SKM-1 treated with dmso at 0.1 percent for 144 hours (cell line): ENCODE data around the gene NFYC.

Experiments used
- DNase-seq: peaks from one replicate; lab custom pipeline; 2025; ENCODE audit not compliant: unreplicated experiment; lab: John Stamatoyannopoulos, UW

NFYC gene

GRCh38 chr1:40734882-40735628 lies 43.6 kb downstream of the NFYC start:
- no peak for DNase-seq

DNA sequence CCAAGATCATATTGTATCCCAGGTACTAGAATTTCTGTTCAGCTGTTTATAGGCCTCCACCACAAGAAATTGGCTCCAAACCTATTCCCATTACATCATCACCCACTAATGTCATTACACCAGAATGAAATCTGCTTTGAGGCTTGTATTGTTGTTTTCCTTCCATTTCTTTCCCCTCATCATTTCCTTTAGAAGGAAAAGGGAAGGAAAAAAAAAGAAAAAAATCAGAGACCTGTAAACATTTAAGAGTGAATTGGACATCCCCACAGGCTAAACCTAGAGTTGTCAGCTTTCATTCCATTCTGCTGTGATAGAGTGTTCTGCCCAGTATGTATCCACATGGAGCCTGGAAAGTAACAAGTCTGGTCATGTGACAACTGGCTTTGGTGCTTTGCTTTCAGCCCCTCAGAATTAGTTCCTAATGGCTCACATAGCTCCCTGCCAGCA lies 44.6 kb downstream of the NFYC start:
- DNase-seq, result no peak

- DNase-seq, result no peak
Observed at GRCh38 chr1:40738831-40739230, 47.3 kb downstream of the NFYC start.

GRCh38 chr1:40739455-40740008 lies 48.0 kb downstream of the NFYC start:
- DNase-seq, result no peak

DNA sequence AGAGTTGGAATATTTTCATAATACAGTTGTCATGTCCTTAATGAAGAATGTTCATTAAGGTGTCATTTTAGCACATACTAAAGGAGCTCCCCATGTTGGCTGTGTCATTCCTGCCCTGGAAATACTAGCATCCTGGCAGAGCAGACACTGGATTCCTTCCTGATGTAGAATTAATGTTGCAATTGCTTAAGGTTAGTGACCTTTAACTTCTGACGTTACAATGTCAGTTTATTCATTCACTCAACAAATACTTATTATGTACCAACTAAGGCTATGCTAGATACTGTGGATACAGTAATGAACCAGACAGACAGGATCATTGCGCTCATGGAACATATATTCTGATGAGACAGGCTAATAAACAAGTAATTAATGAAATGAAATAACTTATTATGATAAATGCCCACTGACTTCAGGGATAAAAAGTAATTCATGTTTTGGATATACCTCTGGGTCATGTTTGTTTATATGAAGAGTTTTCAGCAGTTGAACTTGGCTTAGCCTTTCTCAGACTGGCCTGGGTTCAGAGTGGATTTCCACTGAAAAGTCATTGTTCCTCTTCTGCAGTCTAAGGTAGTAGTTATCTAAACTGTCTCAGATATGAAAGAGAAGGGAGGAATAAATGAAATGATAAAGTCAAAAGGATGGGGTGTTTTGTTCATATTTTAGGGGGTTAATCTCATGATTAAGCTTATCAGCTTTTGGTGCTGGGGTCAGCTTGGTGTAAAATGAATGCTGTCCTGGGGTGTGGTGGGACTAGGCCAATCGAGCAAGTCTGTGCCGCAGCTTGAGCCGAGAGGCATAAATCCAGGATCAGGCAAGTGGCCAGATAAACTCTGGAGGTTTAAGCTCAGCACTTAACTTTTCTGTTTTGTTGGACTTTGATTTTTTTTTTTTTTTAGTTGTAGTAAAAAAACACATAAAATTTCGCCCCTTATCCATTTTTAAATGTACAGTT lies 48.8 kb downstream of the NFYC start:
- no peak for DNase-seq

- no peak for DNase-seq
Observed at GRCh38 chr1:40740997-40741736, 49.7 kb downstream of the NFYC start.

DNA sequence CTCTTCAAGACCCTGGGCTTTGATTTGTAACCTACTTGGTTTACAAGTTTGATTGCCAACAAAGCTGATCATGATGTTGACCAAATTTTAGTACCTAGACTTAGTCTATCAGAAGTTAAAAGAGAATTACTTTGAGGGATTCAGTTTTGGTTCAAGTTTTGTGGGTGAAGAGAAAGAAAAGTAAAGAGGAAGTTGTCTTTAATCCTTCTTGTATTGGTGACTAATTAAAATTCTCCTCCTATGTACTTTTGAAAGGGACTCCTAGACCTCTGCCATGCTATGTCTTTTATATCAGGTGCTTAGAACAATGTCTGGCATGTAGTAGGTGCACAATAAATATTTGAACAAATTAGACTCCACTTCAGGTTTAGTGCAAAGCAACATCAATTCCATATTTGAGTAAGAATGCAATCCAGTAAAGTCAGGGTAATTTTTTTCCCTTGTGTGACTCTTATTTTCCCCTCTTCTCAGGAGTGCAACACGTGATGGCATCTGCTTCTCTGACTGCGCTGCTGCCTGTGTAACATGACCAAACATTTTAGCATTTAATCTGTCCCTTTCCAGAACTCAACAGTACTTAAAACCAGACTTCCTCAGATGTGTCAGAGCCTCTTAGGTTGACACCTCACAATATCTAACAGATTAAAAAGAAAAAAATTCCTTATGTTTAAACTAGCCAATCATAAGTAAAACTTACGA lies 51.0 kb downstream of the NFYC start:
- no peak for DNase-seq

DNA sequence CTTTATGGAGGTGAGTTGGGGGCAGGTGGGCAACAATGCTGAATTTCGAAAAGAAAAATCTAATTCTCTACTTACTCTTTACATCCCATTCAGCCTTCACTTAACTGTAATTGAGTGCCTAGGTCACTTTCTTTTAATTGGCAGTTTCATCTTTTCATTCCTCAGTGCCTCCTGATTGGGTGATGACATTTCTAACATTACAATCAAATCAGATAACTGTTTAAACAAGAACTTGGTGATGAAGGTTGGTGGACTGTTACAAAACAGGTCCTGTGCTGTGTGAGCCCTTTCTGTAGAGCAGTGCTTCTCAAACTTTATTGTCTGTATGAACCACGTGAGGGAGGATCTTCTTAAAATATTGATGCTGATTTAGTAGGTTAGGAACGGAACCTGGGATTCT lies 51.9 kb downstream of the NFYC start:
- no peak for DNase-seq

DNA sequence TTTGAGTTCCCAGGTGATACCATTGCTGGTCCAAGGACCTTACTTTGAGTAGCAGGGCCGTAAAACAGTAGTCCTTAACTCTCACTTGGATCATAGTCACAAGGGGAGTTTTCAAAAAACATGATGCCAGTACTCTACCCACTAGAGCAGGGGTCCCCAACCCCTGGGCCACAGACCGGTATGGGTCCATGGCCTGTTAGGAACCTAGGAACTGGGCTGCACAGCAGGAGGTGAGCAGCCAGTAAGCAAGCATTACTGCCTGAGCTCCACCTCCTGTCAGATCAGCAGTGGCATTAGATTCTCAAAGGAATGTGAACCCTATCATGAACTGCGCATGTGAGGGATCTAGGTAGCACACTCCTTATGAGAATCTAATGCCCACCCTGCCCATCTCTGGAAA lies 52.4 kb downstream of the NFYC start:
- no peak for DNase-seq

- DNase-seq, result no peak
Observed at GRCh38 chr1:40745176-40745575, 53.7 kb downstream of the NFYC start.

GRCh38 chr1:40746344-40747090 lies 55.0 kb downstream of the NFYC start:
- no peak for DNase-seq

GRCh38 chr1:40748841-40749718 lies 57.6 kb downstream of the NFYC start:
- DNase-seq, result no peak

GRCh38 chr1:40749817-40750216 lies 58.3 kb downstream of the NFYC start:
- no peak for DNase-seq

- DNase-seq, result no peak
Observed at GRCh38 chr1:40750451-40750908, 59.0 kb downstream of the NFYC start.

DNA sequence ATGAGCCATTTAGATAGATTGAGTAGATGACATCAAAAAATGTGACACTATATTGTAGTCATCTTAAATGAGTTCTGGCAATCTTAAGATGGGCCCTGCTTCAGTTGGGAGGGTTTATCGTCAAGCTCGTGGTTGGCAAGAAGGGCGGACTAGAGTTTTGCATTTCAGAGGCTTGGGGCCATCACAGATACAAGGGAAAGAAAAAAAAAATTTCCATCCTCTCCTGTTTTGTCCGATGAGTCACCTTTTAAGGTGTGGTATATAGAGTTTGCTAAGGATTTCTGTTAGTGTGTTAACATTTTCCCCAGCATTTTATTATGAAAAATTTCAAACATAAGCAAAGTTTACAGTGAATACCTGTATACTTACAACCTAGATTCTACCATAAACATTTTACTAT lies 60.3 kb downstream of the NFYC start:
- no peak for DNase-seq

DNA sequence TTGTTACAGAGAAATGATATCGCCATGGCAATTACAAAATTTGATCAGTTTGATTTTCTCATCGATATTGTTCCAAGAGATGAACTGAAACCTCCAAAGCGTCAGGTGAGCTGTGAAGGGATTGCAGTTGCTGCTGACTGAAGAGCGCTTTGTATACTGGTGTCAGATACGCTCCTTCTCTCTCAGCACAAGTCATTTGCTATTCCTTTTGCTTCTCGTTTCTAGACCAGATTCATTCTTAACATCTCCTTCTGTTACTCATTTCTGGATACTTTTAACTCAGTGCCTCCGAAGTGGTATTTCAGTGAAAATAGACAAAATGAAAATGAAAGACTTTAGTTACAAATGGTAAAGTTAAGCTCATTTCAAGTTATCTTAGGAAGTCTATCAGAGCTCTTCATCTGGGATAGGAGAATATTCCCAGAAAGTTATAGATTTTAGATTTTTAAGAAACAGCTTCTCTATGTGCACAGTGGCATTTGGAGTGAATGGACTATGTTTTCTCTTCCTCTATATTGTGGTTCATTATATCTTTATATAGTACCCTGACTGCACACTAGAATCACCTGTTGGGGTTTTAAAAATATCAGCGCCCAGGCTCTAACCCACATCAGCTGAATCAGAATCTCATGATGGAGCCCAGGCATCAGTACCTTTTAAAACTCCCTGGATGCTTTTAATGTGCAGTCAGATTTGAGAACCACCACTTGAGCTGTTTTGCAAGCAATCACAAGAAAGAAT lies 61.8 kb downstream of the NFYC start:
- no peak for DNase-seq

- no peak for DNase-seq
Observed at GRCh38 chr1:40754201-40754600, 62.7 kb downstream of the NFYC start.

DNA sequence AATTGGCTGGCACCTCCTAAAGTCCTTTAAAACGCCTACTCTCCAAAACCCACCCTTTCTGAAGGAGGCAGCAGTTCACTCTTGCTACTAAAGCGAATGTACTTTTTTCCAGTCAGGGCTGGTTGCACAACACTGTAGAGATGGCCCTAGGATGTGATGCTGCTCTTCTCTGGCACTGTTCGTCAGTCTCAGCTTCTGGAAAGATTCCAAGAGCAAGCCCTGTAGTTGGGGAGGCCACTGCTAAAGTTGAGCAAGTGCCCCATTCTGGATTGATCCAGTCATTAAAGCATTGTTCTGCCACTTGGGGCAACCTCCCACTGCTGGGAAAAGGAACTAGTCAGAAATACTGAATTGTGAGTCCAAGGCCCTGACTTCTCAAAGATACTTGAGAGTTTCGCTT lies 63.6 kb downstream of the NFYC start:
- DNase-seq, result no peak
